ENCODE measurements around the gene TNFRSF4.

The TNFRSF4 gene

DNA sequence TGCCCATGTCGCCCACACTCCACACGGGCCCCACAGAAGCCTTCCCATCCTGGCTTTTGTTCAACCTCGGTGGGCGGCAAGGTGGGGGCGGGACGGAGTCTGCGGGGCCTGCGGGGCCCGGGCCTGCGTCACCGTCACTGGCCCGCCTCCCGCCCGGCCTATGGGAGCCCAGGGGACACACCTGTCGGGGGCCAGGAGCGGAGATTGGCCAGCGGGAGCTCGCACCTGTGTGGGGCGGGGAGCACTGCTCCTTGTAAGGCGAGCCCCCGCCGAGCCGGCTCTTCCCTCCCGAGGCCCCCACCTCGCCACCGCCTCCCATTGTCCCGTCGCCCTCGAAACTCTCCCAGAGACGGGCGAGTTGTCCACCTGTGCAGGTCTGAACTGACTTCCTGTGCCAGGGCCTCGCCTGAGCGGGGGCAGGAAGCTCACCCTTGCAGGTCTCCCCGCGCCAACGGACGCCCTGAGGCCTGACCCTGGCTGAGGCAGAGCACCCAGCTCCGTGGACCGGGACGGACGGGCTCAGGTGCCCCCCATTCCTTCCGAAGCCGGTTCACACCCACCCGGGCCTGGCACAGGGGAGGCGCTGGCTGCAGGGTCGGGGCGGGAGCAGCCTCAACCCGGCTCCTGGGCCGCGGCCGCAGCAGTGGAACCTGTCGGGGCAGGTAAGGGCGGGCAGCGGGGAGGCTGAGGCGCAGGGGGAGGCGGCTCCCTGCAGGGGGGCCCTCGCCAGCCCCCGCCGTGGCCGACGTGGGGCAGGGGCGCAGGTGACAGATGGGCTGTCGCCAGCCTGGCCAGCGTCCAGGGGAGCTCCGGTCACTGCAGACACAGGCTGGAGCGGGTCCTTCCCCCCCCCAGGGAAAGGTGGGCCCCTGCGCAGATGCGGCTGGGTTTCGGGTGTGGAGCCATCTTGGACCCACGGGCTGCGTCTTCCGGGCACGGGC, 51.1 kb downstream of the TNFRSF4 start:
- no peak overlapping the region for H3K4me3 ChIP-seq (ENCODE audit: control insufficient read depth, low read depth, low read length)
- no peak for DNase-seq (ENCODE audit: low read depth)
- TF ChIP-seq, protein P1, sequence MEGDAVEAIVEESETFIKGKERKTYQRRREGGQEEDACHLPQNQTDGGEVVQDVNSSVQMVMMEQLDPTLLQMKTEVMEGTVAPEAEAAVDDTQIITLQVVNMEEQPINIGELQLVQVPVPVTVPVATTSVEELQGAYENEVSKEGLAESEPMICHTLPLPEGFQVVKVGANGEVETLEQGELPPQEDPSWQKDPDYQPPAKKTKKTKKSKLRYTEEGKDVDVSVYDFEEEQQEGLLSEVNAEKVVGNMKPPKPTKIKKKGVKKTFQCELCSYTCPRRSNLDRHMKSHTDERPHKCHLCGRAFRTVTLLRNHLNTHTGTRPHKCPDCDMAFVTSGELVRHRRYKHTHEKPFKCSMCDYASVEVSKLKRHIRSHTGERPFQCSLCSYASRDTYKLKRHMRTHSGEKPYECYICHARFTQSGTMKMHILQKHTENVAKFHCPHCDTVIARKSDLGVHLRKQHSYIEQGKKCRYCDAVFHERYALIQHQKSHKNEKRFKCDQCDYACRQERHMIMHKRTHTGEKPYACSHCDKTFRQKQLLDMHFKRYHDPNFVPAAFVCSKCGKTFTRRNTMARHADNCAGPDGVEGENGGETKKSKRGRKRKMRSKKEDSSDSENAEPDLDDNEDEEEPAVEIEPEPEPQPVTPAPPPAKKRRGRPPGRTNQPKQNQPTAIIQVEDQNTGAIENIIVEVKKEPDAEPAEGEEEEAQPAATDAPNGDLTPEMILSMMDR (conservative IDR thresholded peaks at IDR 0.05; ENCODE audit: control insufficient read depth, insufficient read depth, low read depth, low read length): no peak

DNA sequence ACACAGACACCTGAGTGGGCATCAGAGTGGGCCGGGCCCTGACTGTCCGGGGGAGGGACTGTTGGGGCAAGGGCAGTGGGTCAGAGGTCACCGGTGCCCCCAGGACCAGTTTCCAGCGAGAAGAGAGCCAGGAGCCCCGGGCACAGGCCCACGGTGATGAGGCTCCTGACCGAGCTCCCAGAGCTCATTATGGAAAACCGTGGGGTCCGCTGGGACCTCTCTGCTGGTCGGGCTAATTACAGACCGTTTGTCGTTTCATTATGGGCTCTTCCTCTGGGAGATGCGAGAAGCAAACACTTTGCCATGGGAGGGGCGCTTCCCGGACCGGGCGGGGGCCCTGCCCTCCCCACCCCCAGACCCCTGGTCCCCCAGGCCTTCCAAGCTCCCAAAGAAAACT, 52.3 kb downstream of the TNFRSF4 start:
- H3K4me3 ChIP-seq (ENCODE audit: control insufficient read depth, low read depth, low read length): no peak overlapping the region
- no peak for DNase-seq (ENCODE audit: low read depth)
- TF ChIP-seq, protein P1 (conservative IDR thresholded peaks at IDR 0.05; ENCODE audit: control insufficient read depth, insufficient read depth, low read depth, low read length): no peak
